KOPT-K1 (cell line): Measurements from ENCODE around the gene NMRK2.
"Not testable (repeated sequence)": the region's sequence is repeated elsewhere in the genome, so short reads cannot be mapped to it uniquely, and the experiment has no call there.

Source experiments
- H3K27ac ChIP-seq: fragments of 200-600 bp; sonication (generic); 2 replicates; pipeline ENCODE4 v1.5.1; 2016; ENCODE audit warnings: antibody characterized with exemption, mild to moderate bottlenecking, low read depth, low read length; ENCODE audit not compliant: poor library complexity, severe bottlenecking
- H3K36me3 ChIP-seq: fragments of 200-600 bp; sonication (generic); 2 replicates; pipeline ENCODE4 v1.5.1; 2017; ENCODE audit warnings: antibody characterized with exemption, mild to moderate bottlenecking, low read length, moderate library complexity; ENCODE audit not compliant: insufficient read depth
- H3K9me3 ChIP-seq: fragments of 200-600 bp; sonication (generic); 2 replicates; pipeline ENCODE4 v1.5.1; 2017; ENCODE audit warnings: antibody characterized with exemption, low read length, mild to moderate bottlenecking; ENCODE audit not compliant: insufficient read depth, poor library complexity, severe bottlenecking

The NMRK2 gene

GRCh38 chr19:3932931-3933810, at the start of gene NMRK2:
Gene NMRK2, plus strand, starts transcription at chr19:3933069. Its CDS starts 603 bp downstream, at chr19:3933672.
- no peak within 1 kb of the TSS for H3K27ac ChIP-seq
- H3K36me3 ChIP-seq = no peaks in the 10 kb centered on the region
- no peaks in the 10 kb centered on the region for H3K9me3 ChIP-seq

GRCh38 chr19:3890591-3890990, 42.3 kb upstream of the NMRK2 start:
- H3K27ac ChIP-seq = no peak overlapping the region
- no peaks in the 10 kb centered on the region for H3K36me3 ChIP-seq
- no peaks in the 10 kb centered on the region for H3K9me3 ChIP-seq

GRCh38 chr19:3893509-3894179, 39.2 kb upstream of the NMRK2 start:
- H3K36me3 ChIP-seq = no peaks in the 10 kb centered on the region
- H3K9me3 ChIP-seq = no peaks in the 10 kb centered on the region
- no peak overlapping the region for H3K27ac ChIP-seq

GRCh38 chr19:3894959-3895358, 37.9 kb upstream of the NMRK2 start:
- not testable (repeated sequence) for H3K36me3 ChIP-seq, H3K9me3 ChIP-seq, H3K27ac ChIP-seq

- no peaks in the 10 kb centered on the region for H3K36me3 ChIP-seq
- no peaks in the 10 kb centered on the region for H3K9me3 ChIP-seq
- H3K27ac ChIP-seq = no peak overlapping the region
These were observed 37.1 kb upstream of the NMRK2 start for GRCh38 chr19:3895788-3896187.

GRCh38 chr19:3897936-3898335, 34.9 kb upstream of the NMRK2 start:
- H3K9me3 ChIP-seq = no peaks in the 10 kb centered on the region
- H3K27ac ChIP-seq = no peak overlapping the region
- H3K36me3 ChIP-seq = no peaks in the 10 kb centered on the region

- H3K9me3 ChIP-seq = no peaks in the 10 kb centered on the region
- no peaks in the 10 kb centered on the region for H3K36me3 ChIP-seq
- no peak overlapping the region for H3K27ac ChIP-seq
These were observed 34.4 kb upstream of the NMRK2 start for GRCh38 chr19:3898426-3898825.

- Histone ChIP-seq H3K27ac (no peak overlapping the region), H3K9me3 (no peaks in the 10 kb centered on the region), H3K36me3 (no peaks in the 10 kb centered on the region)
These were observed 33.2 kb upstream of the NMRK2 start for GRCh38 chr19:3899531-3900294.

GRCh38 chr19:3902317-3902973, 30.4 kb upstream of the NMRK2 start:
- no peaks in the 10 kb centered on the region for H3K36me3 ChIP-seq
- no peak overlapping the region for H3K27ac ChIP-seq
- H3K9me3 ChIP-seq = no peaks in the 10 kb centered on the region

GRCh38 chr19:3904233-3904632, 28.6 kb upstream of the NMRK2 start:
- Histone ChIP-seq H3K36me3 (no peaks in the 10 kb centered on the region), H3K9me3 (no peaks in the 10 kb centered on the region), H3K27ac (no peak overlapping the region)

GRCh38 chr19:3907626-3908265, 25.1 kb upstream of the NMRK2 start:
- H3K27ac ChIP-seq = no peak overlapping the region
- peaks cover 10% of the 10 kb centered on the region for H3K9me3 ChIP-seq
- no peaks in the 10 kb centered on the region for H3K36me3 ChIP-seq

GRCh38 chr19:3908266-3909054, 24.4 kb upstream of the NMRK2 start:
- no peaks in the 10 kb centered on the region for H3K36me3 ChIP-seq

GRCh38 chr19:3910105-3910504, 22.8 kb upstream of the NMRK2 start:
- Histone ChIP-seq H3K9me3 (peaks cover 10% of the 10 kb centered on the region), H3K36me3 (no peaks in the 10 kb centered on the region), H3K27ac (no peak overlapping the region)

More at GRCh38 chr19:3908266-3909054, 24.4 kb upstream of the NMRK2 start:
- Histone ChIP-seq H3K9me3 (peaks cover 10% of the 10 kb centered on the region), H3K27ac (no peak overlapping the region)

GRCh38 chr19:3914199-3914598, 18.7 kb upstream of the NMRK2 start:
- no peak overlapping the region for H3K27ac ChIP-seq
- H3K9me3 ChIP-seq = peaks cover 10% of the 10 kb centered on the region
- no peaks in the 10 kb centered on the region for H3K36me3 ChIP-seq
